Esophagus muscularis mucosa (tissue), 3 donors: ENCODE data around the gene FANK1.

ENCODE experiments used
- POLR2A ChIP-seq: fragments of 450-650 bp; IDR thresholded peaks from one replicate; pipeline ENCODE4 v1.6.1; 2017; ENCODE audit warnings: antibody characterized with exemption, moderate library complexity, mild to moderate bottlenecking, low read depth
- TF ChIP-seq, protein P1 (sequence below), 3 experiments: fragments of 200-600 bp in 2 of 3; fragments of 450-650 bp in 1 of 3; sonication (generic) in 2 of 3; IDR thresholded peaks; one replicate each; pipeline ENCODE4 v1.5.1; 2017 to 2019; ENCODE audit warnings: antibody characterized with exemption in 3 of 3, mild to moderate bottlenecking in 2 of 3, moderate library complexity in 1 of 3

- TF ChIP-seq POLR2A = no peak
- TF ChIP-seq, protein P1, sequence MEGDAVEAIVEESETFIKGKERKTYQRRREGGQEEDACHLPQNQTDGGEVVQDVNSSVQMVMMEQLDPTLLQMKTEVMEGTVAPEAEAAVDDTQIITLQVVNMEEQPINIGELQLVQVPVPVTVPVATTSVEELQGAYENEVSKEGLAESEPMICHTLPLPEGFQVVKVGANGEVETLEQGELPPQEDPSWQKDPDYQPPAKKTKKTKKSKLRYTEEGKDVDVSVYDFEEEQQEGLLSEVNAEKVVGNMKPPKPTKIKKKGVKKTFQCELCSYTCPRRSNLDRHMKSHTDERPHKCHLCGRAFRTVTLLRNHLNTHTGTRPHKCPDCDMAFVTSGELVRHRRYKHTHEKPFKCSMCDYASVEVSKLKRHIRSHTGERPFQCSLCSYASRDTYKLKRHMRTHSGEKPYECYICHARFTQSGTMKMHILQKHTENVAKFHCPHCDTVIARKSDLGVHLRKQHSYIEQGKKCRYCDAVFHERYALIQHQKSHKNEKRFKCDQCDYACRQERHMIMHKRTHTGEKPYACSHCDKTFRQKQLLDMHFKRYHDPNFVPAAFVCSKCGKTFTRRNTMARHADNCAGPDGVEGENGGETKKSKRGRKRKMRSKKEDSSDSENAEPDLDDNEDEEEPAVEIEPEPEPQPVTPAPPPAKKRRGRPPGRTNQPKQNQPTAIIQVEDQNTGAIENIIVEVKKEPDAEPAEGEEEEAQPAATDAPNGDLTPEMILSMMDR (IDR thresholded peaks at IDR 0.05) = no peak
These were observed 15.6 kb downstream of the FANK1 start for GRCh38 chr10:125911990-125912389.
